Measurements from ENCODE around the gene PXYLP1.

PXYLP1 gene

GRCh38 chr3:141272906-141273662 is 41.5 kb downstream of the PXYLP1 start:
- Histone ChIP-seq H3K36me3 (ENCODE audit: insufficient read depth, low read length) (no peaks in the 10 kb centered on the region), H3K27me3 (ENCODE audit: insufficient read depth, low read length) (0 out of 2 replicates have a peak, but pooled peaks cover 6% of the 10 kb centered on the region), H3K79me2 (ENCODE audit: control insufficient read depth, insufficient read depth, low read length, unreplicated experiment) (no peaks in the 10 kb centered on the region), H3K27ac (ENCODE audit: low read depth, low read length) (no peak overlapping the region), H2AFZ (ENCODE audit: low read length, unreplicated experiment) (no peak overlapping the region), H3K4me3 (ENCODE audit: low read depth, low read length) (no peak overlapping the region), H3K4me1 (ENCODE audit: control insufficient read depth, insufficient read depth, low read length, unreplicated experiment) (peaks cover 18% of the 10 kb centered on the region)

GRCh38 chr3:141273700-141274410 is 42.2 kb downstream of the PXYLP1 start:
- H3K4me3 ChIP-seq (ENCODE audit: low read depth, low read length), result no peak overlapping the region

GRCh38 chr3:141274411-141275031 is 42.9 kb downstream of the PXYLP1 start:
- no peaks in the 10 kb centered on the region for H3K36me3 ChIP-seq (ENCODE audit: insufficient read depth, low read length)
- 0 out of 2 replicates have a peak, but pooled peaks cover 6% of the 10 kb centered on the region for H3K27me3 ChIP-seq (ENCODE audit: insufficient read depth, low read length)
- H3K79me2 ChIP-seq (ENCODE audit: control insufficient read depth, insufficient read depth, low read length, unreplicated experiment), result no peaks in the 10 kb centered on the region
- no peak overlapping the region; the same call in 1 of the 2 replicates for H3K27ac ChIP-seq (ENCODE audit: low read depth, low read length)
- H2AFZ ChIP-seq (ENCODE audit: low read length, unreplicated experiment), result no peak overlapping the region
- no peak overlapping the region for H3K4me3 ChIP-seq (ENCODE audit: low read depth, low read length)
- H3K4me1 ChIP-seq (ENCODE audit: control insufficient read depth, insufficient read depth, low read length, unreplicated experiment), result peaks cover 28% of the 10 kb centered on the region

More at GRCh38 chr3:141273700-141274410, 42.2 kb downstream of the PXYLP1 start:
- Histone ChIP-seq H3K4me1 (ENCODE audit: control insufficient read depth, insufficient read depth, low read length, unreplicated experiment) (peaks cover 23% of the 10 kb centered on the region), H3K36me3 (ENCODE audit: insufficient read depth, low read length) (no peaks in the 10 kb centered on the region), H2AFZ (ENCODE audit: low read length, unreplicated experiment) (no peak overlapping the region), H3K79me2 (ENCODE audit: control insufficient read depth, insufficient read depth, low read length, unreplicated experiment) (no peaks in the 10 kb centered on the region), H3K27me3 (ENCODE audit: insufficient read depth, low read length) (0 out of 2 replicates have a peak, but pooled peaks cover 6% of the 10 kb centered on the region), H3K27ac (ENCODE audit: low read depth, low read length) (no peak overlapping the region)

- H3K79me2 ChIP-seq (ENCODE audit: control insufficient read depth, insufficient read depth, low read length, unreplicated experiment), result no peaks in the 10 kb centered on the region
- no peak overlapping the region for H3K4me3 ChIP-seq (ENCODE audit: low read depth, low read length)
- H2AFZ ChIP-seq (ENCODE audit: low read length, unreplicated experiment), result no peak overlapping the region
- H3K4me1 ChIP-seq (ENCODE audit: control insufficient read depth, insufficient read depth, low read length, unreplicated experiment), result peaks cover 28% of the 10 kb centered on the region
- no peaks in the 10 kb centered on the region for H3K36me3 ChIP-seq (ENCODE audit: insufficient read depth, low read length)
- H3K27ac ChIP-seq (ENCODE audit: low read depth, low read length), result peak overlapping the region; percentile 38
- 0 out of 2 replicates have a peak, but pooled peaks cover 6% of the 10 kb centered on the region for H3K27me3 ChIP-seq (ENCODE audit: insufficient read depth, low read length)
These were observed 43.4 kb downstream of the PXYLP1 start for GRCh38 chr3:141275032-141275422.

- Histone ChIP-seq H3K79me2 (ENCODE audit: control insufficient read depth, insufficient read depth, low read length, unreplicated experiment) (no peaks in the 10 kb centered on the region), H3K27me3 (ENCODE audit: insufficient read depth, low read length) (0 out of 2 replicates have a peak, but pooled peaks cover 2% of the 10 kb centered on the region), H3K4me1 (ENCODE audit: control insufficient read depth, insufficient read depth, low read length, unreplicated experiment) (peaks cover 28% of the 10 kb centered on the region), H2AFZ (ENCODE audit: low read length, unreplicated experiment) (no peak overlapping the region), H3K36me3 (ENCODE audit: insufficient read depth, low read length) (no peaks in the 10 kb centered on the region), H3K4me3 (ENCODE audit: low read depth, low read length) (no peak overlapping the region), H3K27ac (ENCODE audit: low read depth, low read length) (peak overlapping the region; percentile 38)
These were observed 43.9 kb downstream of the PXYLP1 start for GRCh38 chr3:141275511-141275910.

GRCh38 chr3:141275973-141276372 is 44.3 kb downstream of the PXYLP1 start:
- peaks cover 28% of the 10 kb centered on the region for H3K4me1 ChIP-seq (ENCODE audit: control insufficient read depth, insufficient read depth, low read length, unreplicated experiment)
- H2AFZ ChIP-seq (ENCODE audit: low read length, unreplicated experiment), result no peak overlapping the region
- H3K27me3 ChIP-seq (ENCODE audit: insufficient read depth, low read length), result no peaks in the 10 kb centered on the region
- H3K27ac ChIP-seq (ENCODE audit: low read depth, low read length), result no peak overlapping the region
- H3K36me3 ChIP-seq (ENCODE audit: insufficient read depth, low read length), result no peaks in the 10 kb centered on the region
- H3K4me3 ChIP-seq (ENCODE audit: low read depth, low read length), result no peak overlapping the region
- H3K79me2 ChIP-seq (ENCODE audit: control insufficient read depth, insufficient read depth, low read length, unreplicated experiment), result no peaks in the 10 kb centered on the region

GRCh38 chr3:141276398-141276797 is 44.8 kb downstream of the PXYLP1 start:
- Histone ChIP-seq H3K4me3 (ENCODE audit: low read depth, low read length) (no peak overlapping the region), H3K79me2 (ENCODE audit: control insufficient read depth, insufficient read depth, low read length, unreplicated experiment) (no peaks in the 10 kb centered on the region), H3K36me3 (ENCODE audit: insufficient read depth, low read length) (no peaks in the 10 kb centered on the region), H3K27ac (ENCODE audit: low read depth, low read length) (no peak overlapping the region), H3K27me3 (ENCODE audit: insufficient read depth, low read length) (no peaks in the 10 kb centered on the region), H2AFZ (ENCODE audit: low read length, unreplicated experiment) (no peak overlapping the region), H3K4me1 (ENCODE audit: control insufficient read depth, insufficient read depth, low read length, unreplicated experiment) (peaks cover 28% of the 10 kb centered on the region)

- Histone ChIP-seq H3K4me1 (ENCODE audit: control insufficient read depth, insufficient read depth, low read length, unreplicated experiment) (peaks cover 28% of the 10 kb centered on the region), H2AFZ (ENCODE audit: low read length, unreplicated experiment) (no peak overlapping the region), H3K27ac (ENCODE audit: low read depth, low read length) (no peak overlapping the region), H3K36me3 (ENCODE audit: insufficient read depth, low read length) (no peaks in the 10 kb centered on the region), H3K79me2 (ENCODE audit: control insufficient read depth, insufficient read depth, low read length, unreplicated experiment) (no peaks in the 10 kb centered on the region), H3K27me3 (ENCODE audit: insufficient read depth, low read length) (no peaks in the 10 kb centered on the region), H3K4me3 (ENCODE audit: low read depth, low read length) (no peak overlapping the region)
These were observed 45.8 kb downstream of the PXYLP1 start for GRCh38 chr3:141277451-141277850.

- Histone ChIP-seq H3K27ac (ENCODE audit: low read depth, low read length) (no peak overlapping the region), H3K4me3 (ENCODE audit: low read depth, low read length) (no peak overlapping the region), H3K4me1 (ENCODE audit: control insufficient read depth, insufficient read depth, low read length, unreplicated experiment) (peaks cover 28% of the 10 kb centered on the region), H2AFZ (ENCODE audit: low read length, unreplicated experiment) (no peak overlapping the region), H3K79me2 (ENCODE audit: control insufficient read depth, insufficient read depth, low read length, unreplicated experiment) (no peaks in the 10 kb centered on the region), H3K36me3 (ENCODE audit: insufficient read depth, low read length) (no peaks in the 10 kb centered on the region), H3K27me3 (ENCODE audit: insufficient read depth, low read length) (no peaks in the 10 kb centered on the region)
These were observed 46.8 kb downstream of the PXYLP1 start for GRCh38 chr3:141278196-141279076.
